ENCODE results near the gene SRP9.
"Not testable (repeated sequence)": the region's sequence is repeated elsewhere in the genome, so short reads cannot be mapped to it uniquely, and the experiment has no call there.

The SRP9 gene

GRCh38 chr1:225801146-225801545 lies 23.5 kb downstream of the SRP9 start:
- H3K9me3 ChIP-seq (ENCODE audit: control insufficient read depth in 2 of 2, low read length in 2 of 2); H3K4me3 ChIP-seq (ENCODE audit: low read length in 2 of 2); H3K9ac ChIP-seq (ENCODE audit: low read depth in 1 of 2, low read length in 2 of 2); H3K27ac ChIP-seq (ENCODE audit: low read depth in 2 of 2, low read length in 2 of 2); H3K4me1 ChIP-seq (ENCODE audit: control insufficient read depth in 2 of 2, insufficient read depth in 2 of 2, low read length in 2 of 2); H3K27me3 ChIP-seq (ENCODE audit: control insufficient read depth in 2 of 2, insufficient read depth in 2 of 2, low read length in 2 of 2); H3K36me3 ChIP-seq (ENCODE audit: control insufficient read depth in 2 of 2, insufficient read depth in 2 of 2, low read length in 2 of 2): not testable (repeated sequence)

- no peak overlapping the region for H3K4me3 ChIP-seq (ENCODE audit: low read length in 2 of 2)
- H3K9me3 ChIP-seq (ENCODE audit: control insufficient read depth in 2 of 2, low read length in 2 of 2) = no peaks in the 10 kb centered on the region
- H3K4me1 ChIP-seq (ENCODE audit: control insufficient read depth in 2 of 2, insufficient read depth in 2 of 2, low read length in 2 of 2) = peaks cover 5% of the 10 kb centered on the region in 2 donors
- H3K36me3 ChIP-seq (ENCODE audit: control insufficient read depth in 2 of 2, insufficient read depth in 2 of 2, low read length in 2 of 2) = no peaks in the 10 kb centered on the region
- no peak overlapping the region for H3K27ac ChIP-seq (ENCODE audit: low read depth in 2 of 2, low read length in 2 of 2)
- no peak overlapping the region for H3K9ac ChIP-seq (ENCODE audit: low read depth in 1 of 2, low read length in 2 of 2)
- H3K27me3 ChIP-seq (ENCODE audit: control insufficient read depth in 2 of 2, insufficient read depth in 2 of 2, low read length in 2 of 2) = no peaks in the 10 kb centered on the region
Measured at GRCh38 chr1:225806249-225806648, 28.6 kb downstream of the SRP9 start.

DNA sequence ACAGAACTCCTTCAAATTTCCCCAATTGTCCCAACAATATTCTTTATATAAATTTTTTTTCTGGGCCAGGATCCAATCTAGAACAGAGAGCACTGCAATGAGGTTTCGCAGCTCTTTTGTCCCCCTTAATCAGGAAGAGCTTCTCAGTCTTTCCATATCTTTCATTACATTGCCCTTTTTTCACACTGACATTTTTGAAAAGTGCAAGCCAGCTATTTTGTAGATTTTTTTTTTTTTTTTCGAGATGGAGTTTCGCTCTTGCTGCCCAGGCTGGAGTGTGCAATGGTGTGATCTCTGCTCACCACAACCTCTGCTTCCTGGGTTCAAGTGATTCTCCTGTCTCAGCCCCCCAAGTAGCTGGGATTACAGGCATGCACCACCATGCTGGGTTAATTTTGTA lies 29.1 kb downstream of the SRP9 start:
- H3K4me3 ChIP-seq (ENCODE audit: low read length in 2 of 2); H3K9ac ChIP-seq (ENCODE audit: low read depth in 1 of 2, low read length in 2 of 2); H3K9me3 ChIP-seq (ENCODE audit: control insufficient read depth in 2 of 2, low read length in 2 of 2); H3K4me1 ChIP-seq (ENCODE audit: control insufficient read depth in 2 of 2, insufficient read depth in 2 of 2, low read length in 2 of 2); H3K27ac ChIP-seq (ENCODE audit: low read depth in 2 of 2, low read length in 2 of 2); H3K27me3 ChIP-seq (ENCODE audit: control insufficient read depth in 2 of 2, insufficient read depth in 2 of 2, low read length in 2 of 2); H3K36me3 ChIP-seq (ENCODE audit: control insufficient read depth in 2 of 2, insufficient read depth in 2 of 2, low read length in 2 of 2): not testable (repeated sequence)

- H3K9me3 ChIP-seq (ENCODE audit: control insufficient read depth in 2 of 2, low read length in 2 of 2) = no peaks in the 10 kb centered on the region
- no peak overlapping the region for H3K4me3 ChIP-seq (ENCODE audit: low read length in 2 of 2)
- no peak overlapping the region for H3K9ac ChIP-seq (ENCODE audit: low read depth in 1 of 2, low read length in 2 of 2)
- H3K27me3 ChIP-seq (ENCODE audit: control insufficient read depth in 2 of 2, insufficient read depth in 2 of 2, low read length in 2 of 2) = no peaks in the 10 kb centered on the region
- peaks cover 12 to 18% of the 10 kb centered on the region in 2 donors for H3K4me1 ChIP-seq (ENCODE audit: control insufficient read depth in 2 of 2, insufficient read depth in 2 of 2, low read length in 2 of 2)
- H3K36me3 ChIP-seq (ENCODE audit: control insufficient read depth in 2 of 2, insufficient read depth in 2 of 2, low read length in 2 of 2) = no peaks in the 10 kb centered on the region
- no peak overlapping the region for H3K27ac ChIP-seq (ENCODE audit: low read depth in 2 of 2, low read length in 2 of 2)
Measured at GRCh38 chr1:225808136-225808535, 30.5 kb downstream of the SRP9 start.

GRCh38 chr1:225809842-225810578 lies 32.4 kb downstream of the SRP9 start, which contains the start of gene EPHX1:
TSS of gene EPHX1 (plus strand) at chr1:225810124. CDS start at chr1:225828730, 18,606 bp downstream.
- Histone ChIP-seq H3K36me3 (ENCODE audit: control insufficient read depth in 2 of 2, insufficient read depth in 2 of 2, low read length in 2 of 2) (no peaks in the 10 kb centered on the region), H3K9me3 (ENCODE audit: control insufficient read depth in 2 of 2, low read length in 2 of 2) (no peaks in the 10 kb centered on the region), H3K4me3 (ENCODE audit: low read length in 2 of 2) (peak within 1 kb of the TSS; percentile 75 to 84), H3K9ac (ENCODE audit: low read depth in 1 of 2, low read length in 2 of 2) (peak within 1 kb of the TSS; percentile 41 to 81), H3K4me1 (ENCODE audit: control insufficient read depth in 2 of 2, insufficient read depth in 2 of 2, low read length in 2 of 2) (peaks cover 31 to 34% of the 10 kb centered on the region in 2 donors), H3K27me3 (ENCODE audit: control insufficient read depth in 2 of 2, insufficient read depth in 2 of 2, low read length in 2 of 2) (no peaks in the 10 kb centered on the region), H3K27ac (ENCODE audit: low read depth in 2 of 2, low read length in 2 of 2) (peak within 1 kb of the TSS; percentile 72 to 74)

GRCh38 chr1:225810579-225811538 lies 33.2 kb downstream of the SRP9 start:
- H3K36me3 ChIP-seq (ENCODE audit: control insufficient read depth in 2 of 2, insufficient read depth in 2 of 2, low read length in 2 of 2); H3K9me3 ChIP-seq (ENCODE audit: control insufficient read depth in 2 of 2, low read length in 2 of 2); H3K27me3 ChIP-seq (ENCODE audit: control insufficient read depth in 2 of 2, insufficient read depth in 2 of 2, low read length in 2 of 2): not testable (repeated sequence)
- H3K4me1 ChIP-seq (ENCODE audit: control insufficient read depth in 2 of 2, insufficient read depth in 2 of 2, low read length in 2 of 2) = peaks cover 32 to 34% of the 10 kb centered on the region in 2 donors
- peak overlapping the region; percentile 75 to 84 for H3K4me3 ChIP-seq (ENCODE audit: low read length in 2 of 2)
- H3K9ac ChIP-seq (ENCODE audit: low read depth in 1 of 2, low read length in 2 of 2) = peak overlapping the region; percentile 41 to 81
- peak overlapping the region; percentile 72 to 74 for H3K27ac ChIP-seq (ENCODE audit: low read depth in 2 of 2, low read length in 2 of 2)

DNA sequence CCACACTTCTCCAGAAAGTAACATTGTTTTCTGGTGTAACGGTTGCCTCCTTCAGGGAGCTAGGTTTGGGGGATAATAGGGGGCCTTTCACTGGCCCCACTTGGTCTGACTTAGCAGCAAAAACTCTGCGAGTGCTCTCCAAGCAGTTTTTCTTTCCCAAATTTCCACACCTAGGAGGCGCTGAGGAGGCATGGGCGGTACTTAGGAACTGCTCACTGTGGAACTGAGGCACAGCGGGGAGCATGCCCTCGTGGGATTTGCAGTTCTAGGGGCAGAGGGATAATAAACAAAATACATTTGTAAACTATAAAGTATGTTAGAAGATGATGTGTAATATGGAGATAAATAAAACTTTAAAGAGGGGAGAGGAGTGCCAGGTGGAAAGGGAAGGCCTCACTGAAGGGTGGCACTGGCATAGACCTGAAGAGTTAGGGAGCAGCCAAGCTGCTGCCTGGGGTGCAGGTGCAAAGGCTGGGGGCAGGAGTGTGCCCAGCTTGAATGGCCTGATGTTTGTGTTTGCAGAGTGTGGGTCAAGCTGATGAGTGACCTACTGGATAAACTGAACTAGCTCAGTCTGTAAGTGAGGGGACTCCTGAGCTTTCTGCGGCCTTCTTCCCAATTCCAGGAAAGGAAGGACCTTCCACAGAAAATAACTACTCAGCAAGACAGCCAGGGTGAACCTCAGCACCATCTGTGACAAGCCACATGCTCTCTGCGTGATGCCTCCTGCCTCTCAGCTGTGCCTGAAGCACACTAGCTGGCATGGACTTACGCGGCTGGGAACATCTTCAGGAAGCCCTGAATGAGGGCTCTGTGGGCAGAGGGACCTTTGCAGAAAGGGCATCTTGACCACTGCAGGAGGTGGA lies 34.2 kb downstream of the SRP9 start:
- Histone ChIP-seq H3K4me3 (ENCODE audit: low read length in 2 of 2) (peak overlapping the region in 1 of 2 donors; percentile 75), H3K9ac (ENCODE audit: low read depth in 1 of 2, low read length in 2 of 2) (peak overlapping the region in 1 of 2 donors; percentile 49), H3K9me3 (ENCODE audit: control insufficient read depth in 2 of 2, low read length in 2 of 2) (no peaks in the 10 kb centered on the region), H3K36me3 (ENCODE audit: control insufficient read depth in 2 of 2, insufficient read depth in 2 of 2, low read length in 2 of 2) (no peaks in the 10 kb centered on the region), H3K27me3 (ENCODE audit: control insufficient read depth in 2 of 2, insufficient read depth in 2 of 2, low read length in 2 of 2) (no peaks in the 10 kb centered on the region), H3K4me1 (ENCODE audit: control insufficient read depth in 2 of 2, insufficient read depth in 2 of 2, low read length in 2 of 2) (peaks cover 37 to 39% of the 10 kb centered on the region in 2 donors), H3K27ac (ENCODE audit: low read depth in 2 of 2, low read length in 2 of 2) (peak overlapping the region; percentile 34 to 88)

DNA sequence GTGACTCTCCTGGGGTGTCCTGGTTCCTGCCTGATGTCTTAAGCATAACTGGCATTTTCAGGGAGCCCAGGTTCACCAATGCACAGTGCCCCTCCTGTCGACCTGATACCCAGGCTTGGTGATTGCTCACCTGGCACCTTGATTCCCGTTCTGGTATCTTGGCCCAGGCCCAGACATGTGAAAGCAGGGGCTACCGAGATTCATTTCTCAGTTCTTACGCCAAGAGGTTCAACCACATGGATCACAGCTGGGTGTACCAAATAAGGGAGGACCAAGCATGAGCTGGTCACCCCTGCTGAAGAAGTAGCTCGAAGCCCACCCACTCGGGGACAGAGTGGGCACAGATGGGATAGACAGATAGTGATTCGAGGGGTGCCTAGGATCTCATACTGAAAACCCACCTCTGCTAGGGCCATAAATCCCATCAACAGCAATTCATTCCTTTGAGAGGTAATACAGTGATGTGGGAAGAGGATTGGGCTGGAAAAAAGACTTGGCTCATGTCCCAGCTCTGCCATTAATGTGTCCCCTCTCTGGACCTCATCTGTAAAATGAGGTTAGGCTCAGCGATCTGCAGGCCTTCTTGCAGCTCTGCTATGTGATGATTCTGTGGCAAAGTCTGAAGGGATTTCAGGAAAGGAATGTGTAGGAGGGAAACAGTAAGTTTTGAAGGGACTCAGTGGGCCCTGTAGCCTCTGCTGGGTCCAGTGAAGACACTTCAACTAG lies 35.0 kb downstream of the SRP9 start:
- peak overlapping the region in 1 of 2 donors; percentile 26 for H3K9ac ChIP-seq (ENCODE audit: low read depth in 1 of 2, low read length in 2 of 2)
- H3K27me3 ChIP-seq (ENCODE audit: control insufficient read depth in 2 of 2, insufficient read depth in 2 of 2, low read length in 2 of 2) = no peaks in the 10 kb centered on the region
- no peaks in the 10 kb centered on the region for H3K9me3 ChIP-seq (ENCODE audit: control insufficient read depth in 2 of 2, low read length in 2 of 2)
- H3K4me1 ChIP-seq (ENCODE audit: control insufficient read depth in 2 of 2, insufficient read depth in 2 of 2, low read length in 2 of 2) = peaks cover 45 to 47% of the 10 kb centered on the region in 2 donors
- no peak overlapping the region for H3K4me3 ChIP-seq (ENCODE audit: low read length in 2 of 2)
- peak overlapping the region; percentile 86 to 88 for H3K27ac ChIP-seq (ENCODE audit: low read depth in 2 of 2, low read length in 2 of 2)
- H3K36me3 ChIP-seq (ENCODE audit: control insufficient read depth in 2 of 2, insufficient read depth in 2 of 2, low read length in 2 of 2) = no peaks in the 10 kb centered on the region

DNA sequence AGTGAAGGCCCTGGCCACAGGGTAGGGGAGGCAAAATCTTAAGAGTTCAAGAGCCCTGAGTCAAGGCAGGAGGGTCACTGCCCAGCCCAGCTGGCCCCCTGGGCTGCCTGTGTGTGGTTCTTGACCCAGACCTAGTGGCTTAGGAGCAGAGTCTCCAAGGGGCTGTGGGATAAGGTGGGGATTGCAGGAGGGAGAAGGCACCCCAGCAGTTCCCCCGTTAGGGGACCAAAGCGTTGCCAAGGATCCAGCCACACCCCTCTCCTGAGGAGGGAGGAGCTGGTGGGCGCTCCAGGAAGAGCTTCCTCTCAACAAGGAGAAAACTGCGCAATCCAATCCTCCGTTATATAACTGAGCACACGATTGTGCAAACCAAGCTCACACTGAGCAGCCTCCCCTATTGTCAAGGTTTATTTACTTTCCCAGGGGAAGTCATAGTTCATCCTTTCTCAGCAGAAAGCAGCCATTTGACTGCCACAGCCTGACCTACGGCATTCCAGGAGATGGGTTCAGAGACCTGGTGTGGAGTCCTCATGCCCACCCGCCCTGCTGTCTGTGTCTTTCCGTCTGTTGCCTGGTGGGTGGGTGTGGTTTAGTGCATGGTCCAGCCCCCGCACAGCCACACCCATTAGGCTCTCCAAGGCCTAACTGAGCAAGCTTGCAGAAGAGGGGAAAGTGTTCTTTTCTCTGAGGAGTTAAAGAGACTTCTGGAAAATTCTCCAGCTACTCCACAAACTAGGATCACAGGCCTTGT lies 35.8 kb downstream of the SRP9 start:
- peak overlapping the region; percentile 36 to 54 for H3K4me3 ChIP-seq (ENCODE audit: low read length in 2 of 2)
- H3K27ac ChIP-seq (ENCODE audit: low read depth in 2 of 2, low read length in 2 of 2) = peak overlapping the region; percentile 86 to 88
- peaks cover 53 to 55% of the 10 kb centered on the region in 2 donors for H3K4me1 ChIP-seq (ENCODE audit: control insufficient read depth in 2 of 2, insufficient read depth in 2 of 2, low read length in 2 of 2)
- no peaks in the 10 kb centered on the region for H3K27me3 ChIP-seq (ENCODE audit: control insufficient read depth in 2 of 2, insufficient read depth in 2 of 2, low read length in 2 of 2)
- H3K9ac ChIP-seq (ENCODE audit: low read depth in 1 of 2, low read length in 2 of 2) = peak overlapping the region; percentile 20 to 26
- H3K9me3 ChIP-seq (ENCODE audit: control insufficient read depth in 2 of 2, low read length in 2 of 2) = no peaks in the 10 kb centered on the region
- H3K36me3 ChIP-seq (ENCODE audit: control insufficient read depth in 2 of 2, insufficient read depth in 2 of 2, low read length in 2 of 2) = no peaks in the 10 kb centered on the region

Data from mucosa of rectum (tissue), 2 donors.